HG03432 (cell line): ENCODE results near the gene TMEM239.
"Not testable (repeated sequence)": the region's sequence is repeated elsewhere in the genome, so short reads cannot be mapped to it uniquely, and the experiment has no call there.

Source experiments
- ATAC-seq: cut with Tn5 transposase; IDR thresholded peaks from one replicate; pipeline ENCODE4 v1.9.1; 2021; ENCODE audit warnings: mild to moderate bottlenecking, moderate library complexity; ENCODE audit not compliant: unreplicated experiment

TMEM239 gene

DNA sequence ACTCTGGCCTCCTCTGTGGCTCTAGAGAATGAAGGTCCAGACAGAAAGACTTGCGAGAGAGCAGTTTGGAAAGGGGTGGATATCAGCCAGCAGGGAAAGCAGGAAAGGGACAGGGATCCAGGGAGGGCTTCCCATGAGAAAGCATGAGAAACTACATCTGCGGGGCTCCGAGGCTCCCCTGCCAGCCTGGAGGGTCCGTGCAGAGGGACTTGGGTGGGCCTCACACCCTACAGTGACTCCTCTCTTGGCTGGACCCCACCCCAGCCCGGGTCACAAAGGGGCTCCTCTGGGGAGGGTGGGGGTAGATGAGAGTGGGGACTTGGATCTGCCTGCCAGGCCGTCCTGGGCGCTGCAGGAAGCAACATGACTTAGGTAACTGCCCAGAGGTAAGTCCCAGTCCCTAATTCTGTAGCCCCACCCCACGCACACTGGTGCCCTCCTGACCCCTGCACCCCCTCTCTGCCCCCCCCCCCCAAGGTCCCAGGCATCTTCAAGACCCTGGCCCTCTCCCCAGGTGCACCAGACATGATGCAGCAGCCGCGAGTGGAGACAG lies at the start of gene TMEM239:
Gene TMEM239, plus strand, starts transcription at position 335 of the 553 bp plus-strand sequence. Its CDS starts 191 bp downstream, at position 526.
- ATAC-seq = no peak

DNA sequence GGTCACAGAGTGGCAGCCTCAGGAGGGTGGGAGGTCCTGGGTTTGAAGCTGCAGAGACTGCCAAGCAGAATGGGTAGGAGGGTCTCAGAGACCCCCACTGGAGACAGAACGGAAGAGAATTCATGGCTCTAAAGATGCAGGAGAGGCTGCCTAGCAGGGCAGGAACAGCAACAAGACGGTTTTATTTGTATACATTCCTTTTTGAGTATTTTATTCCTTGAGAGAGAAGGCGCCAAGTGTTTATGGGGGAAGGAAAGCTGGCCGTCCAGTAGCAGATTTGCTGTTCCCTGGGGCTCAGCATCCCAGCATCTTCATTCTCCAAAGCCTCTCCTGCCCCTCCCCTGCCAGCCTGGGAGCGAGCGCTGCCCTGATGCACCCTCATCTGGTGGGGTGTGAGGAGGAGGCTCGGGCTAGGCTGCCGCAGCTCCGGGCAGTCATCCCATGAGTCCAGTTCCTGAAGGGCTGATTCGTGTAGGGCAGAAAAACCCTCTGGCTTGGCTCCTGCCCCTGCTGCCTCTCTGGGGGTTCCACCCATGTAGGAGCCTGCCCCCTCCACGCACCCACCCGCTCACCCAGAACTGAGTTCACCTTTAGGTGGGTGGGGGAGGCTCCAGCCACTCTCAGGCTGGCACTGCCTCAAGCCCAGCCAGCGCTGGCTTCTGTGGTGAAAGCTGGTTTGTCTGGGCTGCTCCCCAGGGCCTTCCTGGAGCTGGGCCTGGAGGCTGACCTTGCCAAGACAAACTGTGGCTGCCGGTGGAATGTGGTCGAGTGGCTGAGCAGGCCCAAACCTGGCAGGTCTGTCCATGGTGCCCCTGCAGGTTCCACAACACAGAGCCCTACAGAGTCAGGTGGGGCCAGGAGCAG lies 48.2 kb upstream of the TMEM239 start:
- ATAC-seq = no peak

DNA sequence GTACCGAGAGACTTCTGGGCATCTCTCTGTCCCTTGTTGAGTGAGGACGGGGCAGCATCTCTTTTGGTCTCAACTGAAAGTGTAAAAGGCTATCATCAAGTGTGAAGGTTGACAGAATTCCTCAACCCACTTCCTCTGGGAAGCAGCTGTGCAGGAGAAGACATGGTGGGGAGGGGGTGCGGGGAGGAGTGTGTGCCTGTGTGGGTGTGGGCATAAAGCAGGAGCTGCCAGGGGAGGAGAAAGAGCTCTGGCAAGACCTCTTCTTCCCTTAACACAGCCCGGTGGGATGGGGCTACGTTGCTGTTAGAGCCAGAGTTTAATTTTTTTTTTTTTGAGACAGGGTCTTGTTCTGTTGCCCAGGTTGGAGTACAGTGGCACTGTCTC lies 47.5 kb upstream of the TMEM239 start:
- ATAC-seq = no peak

DNA sequence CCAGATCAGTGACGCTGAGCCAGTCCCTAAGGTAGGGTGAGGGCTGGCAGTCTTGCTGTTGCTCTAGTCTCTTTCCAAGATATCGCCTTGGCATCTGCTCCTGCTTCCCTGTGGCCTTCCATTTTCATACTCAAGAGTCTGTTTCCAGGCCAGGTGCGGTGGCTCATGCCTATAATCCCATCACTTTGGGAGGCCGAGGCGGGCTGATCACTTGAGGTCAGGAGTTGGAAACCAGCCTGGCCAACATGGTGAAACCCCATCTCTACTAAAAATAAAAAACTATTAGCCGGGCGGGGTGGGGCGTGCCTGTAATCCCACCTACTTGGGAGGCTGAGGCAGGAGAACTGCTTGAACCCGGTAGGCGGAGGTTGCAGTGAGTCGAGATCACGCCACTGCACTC lies 46.1 kb upstream of the TMEM239 start:
- ATAC-seq = not testable (repeated sequence)

DNA sequence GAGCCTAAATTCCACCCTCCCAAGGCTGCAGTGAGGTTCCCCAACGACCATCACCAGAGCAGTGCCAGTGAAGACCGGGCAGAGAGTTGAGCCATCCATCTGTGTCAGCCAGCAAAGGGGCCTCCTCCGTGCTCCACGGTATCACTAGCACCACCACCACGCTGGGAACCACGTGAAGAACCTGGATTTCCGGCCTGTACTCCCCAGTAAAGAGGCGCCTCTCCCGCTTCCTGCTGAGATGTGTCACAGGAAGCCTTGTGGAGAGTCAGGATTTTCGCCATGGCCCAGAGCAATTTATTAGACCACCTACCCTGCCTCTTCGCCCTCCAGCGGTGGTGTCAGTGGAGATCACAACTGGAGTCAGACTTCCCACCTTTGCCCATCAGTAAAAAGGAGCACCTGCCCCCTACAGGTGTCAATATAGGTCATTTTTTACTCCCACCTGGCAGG lies 44.5 kb upstream of the TMEM239 start:
- ATAC-seq = no peak

DNA sequence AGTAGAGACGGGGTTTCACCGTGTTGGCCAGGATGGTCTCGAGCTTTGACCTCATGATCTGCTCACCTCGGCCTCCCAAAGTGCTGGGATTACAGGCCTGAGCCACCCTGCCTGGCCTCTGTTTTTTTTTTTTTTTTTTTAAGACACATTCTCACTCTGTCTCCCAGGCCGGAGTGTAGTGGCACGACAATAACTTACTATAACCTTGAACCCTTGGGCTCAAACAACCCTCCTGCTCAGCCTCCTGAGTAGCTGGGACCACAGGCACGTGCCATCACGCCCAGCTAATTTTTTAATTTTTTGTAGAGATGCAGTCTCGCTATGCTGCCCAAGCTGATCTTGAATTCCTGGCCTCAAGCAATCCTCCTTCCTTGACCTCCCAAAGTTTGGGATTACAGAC lies 42.4 kb upstream of the TMEM239 start:
- no peak for ATAC-seq

DNA sequence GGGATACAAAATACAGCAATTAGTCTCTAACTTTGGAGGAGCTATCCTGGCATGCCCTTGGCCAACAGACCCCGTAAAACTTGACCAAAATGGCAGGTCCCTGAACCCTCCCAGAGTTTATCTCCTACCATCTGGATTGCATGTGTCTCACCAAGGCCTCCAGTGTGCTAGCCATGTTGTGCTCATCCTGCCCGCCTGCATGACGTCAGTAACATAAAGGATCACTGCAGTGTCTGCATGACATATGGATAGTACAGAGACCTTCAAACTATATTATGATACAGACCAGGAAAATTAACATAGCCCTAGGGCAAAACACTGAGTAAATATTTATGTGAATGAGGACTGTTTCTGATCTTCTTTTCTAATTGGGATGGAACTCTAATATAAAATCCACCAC lies 41.0 kb upstream of the TMEM239 start:
- ATAC-seq = no peak

DNA sequence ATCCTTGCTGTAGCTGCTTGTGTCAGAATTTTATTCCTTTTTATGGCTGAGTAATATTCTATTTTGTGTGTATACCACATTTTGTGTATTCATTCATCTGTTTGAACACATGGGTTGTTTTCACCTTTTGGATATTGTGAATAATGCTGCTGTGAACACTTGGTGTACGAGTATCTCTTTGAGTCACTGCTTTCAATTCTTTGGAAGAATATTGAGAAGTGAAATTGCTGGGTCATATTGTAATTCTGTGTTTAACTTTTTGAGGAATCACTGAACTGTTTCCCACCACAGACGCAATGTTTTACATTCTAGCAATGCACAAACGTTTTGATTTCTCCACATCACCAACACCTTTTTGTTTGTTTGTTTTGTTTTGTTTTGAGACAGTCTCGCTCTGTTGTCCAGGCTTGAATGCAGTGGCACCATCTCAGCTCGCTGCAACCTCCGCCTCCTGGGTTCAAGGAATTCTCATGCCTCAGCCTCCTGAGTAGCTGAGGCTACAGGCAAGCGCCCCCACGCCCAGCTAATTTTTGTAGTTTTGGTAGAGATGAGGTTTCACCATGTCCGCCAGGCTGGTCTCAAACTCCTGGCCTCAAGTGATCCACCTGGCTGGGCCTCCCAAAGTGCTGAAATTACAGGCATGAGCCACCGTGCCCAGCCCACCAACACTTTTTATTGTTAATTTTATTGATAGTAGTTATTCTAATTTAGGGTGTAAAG lies 37.4 kb upstream of the TMEM239 start:
- no peak for ATAC-seq

DNA sequence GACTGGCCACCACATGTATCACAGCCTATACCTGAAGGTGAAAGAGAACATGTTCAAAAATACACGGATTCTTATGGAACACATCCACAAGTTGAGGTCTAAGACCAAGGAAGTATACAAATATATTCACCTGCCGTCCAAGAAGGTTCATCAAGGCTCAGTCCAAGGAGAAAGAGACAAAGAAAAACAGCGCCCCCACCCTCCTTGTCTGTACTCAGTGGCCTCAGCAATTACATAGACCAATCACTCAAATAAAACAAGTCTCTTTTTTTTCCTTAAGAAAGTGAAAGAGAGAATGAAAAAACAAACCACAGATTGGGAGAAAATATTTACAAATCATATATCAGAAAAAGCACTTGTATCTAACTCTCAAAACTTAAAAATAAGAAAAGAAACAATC lies 35.2 kb upstream of the TMEM239 start:
- no peak for ATAC-seq

DNA sequence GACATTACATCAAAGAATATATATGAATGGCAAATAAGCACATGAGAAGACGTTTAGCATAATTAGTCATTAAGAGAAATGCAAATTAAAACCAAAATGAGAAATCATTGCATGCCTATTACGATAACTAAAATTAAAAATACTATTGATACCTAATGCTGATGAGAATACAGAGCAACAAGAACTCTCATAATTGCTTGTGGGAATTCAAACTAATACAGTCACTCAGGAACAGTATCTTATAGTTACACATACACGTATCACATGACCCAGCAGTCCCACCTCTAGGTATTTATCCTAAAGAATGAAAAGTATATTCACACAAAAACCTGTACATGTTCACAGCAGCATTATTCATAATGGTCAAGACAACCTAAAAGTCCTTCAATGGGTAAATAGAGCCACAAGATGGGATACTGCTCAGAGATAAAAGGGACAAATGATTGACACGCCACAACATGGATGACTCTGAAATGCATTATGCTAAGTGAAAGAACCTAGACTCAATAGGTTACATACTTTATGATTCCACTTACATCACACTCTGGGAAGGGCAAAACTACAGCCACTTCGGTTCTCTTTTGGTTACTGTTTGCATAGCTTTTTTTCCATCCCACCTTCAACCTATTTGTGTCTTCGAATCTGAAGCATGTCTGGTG lies 32.1 kb upstream of the TMEM239 start:
- ATAC-seq = no peak

DNA sequence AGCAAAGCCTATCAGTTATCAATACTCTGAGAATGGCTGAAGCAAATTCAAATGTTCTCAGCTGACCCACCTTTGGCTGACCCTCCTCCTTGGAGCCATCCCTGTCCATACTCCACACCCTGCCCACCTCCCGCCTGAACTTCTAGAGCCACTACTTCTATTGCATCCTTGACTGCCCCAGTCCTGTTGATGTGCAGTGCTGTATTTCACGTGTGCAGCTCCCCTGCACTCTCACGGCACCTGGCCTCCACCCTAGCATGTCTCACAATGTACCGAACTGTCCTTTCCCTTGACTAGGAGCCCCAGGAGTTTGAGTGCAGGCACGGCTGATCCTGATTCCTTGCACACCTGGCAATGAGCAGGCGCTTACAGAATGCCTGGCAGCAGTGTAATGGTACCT lies 22.7 kb upstream of the TMEM239 start:
- ATAC-seq = no peak

DNA sequence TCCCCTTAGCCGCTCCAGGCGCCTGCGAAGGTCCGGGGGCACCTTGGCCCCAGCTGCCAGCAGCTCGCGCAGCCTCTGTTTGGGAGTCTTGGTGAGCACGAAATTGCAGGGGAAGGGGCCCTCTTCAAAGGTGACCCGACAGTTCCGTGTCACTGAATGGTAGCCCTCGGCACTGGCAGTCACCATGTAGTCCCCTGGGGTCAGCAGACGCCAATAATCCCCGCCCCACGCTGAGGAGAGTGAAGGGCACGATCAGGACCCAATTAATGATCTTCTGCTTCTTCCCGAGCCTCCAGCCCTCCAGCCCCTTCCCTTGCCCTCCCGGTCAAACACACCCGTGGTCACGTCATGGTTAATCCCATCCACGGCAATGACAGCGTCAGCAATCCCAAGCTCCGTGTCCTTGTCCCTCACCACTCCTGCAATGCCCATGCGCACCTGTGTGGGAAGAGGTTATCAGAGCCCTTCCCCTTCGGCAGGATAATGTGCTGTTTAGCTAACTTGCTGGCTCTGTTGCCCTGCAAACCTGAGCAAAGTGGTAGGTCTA lies 21.9 kb upstream of the TMEM239 start:
- ATAC-seq = no peak

DNA sequence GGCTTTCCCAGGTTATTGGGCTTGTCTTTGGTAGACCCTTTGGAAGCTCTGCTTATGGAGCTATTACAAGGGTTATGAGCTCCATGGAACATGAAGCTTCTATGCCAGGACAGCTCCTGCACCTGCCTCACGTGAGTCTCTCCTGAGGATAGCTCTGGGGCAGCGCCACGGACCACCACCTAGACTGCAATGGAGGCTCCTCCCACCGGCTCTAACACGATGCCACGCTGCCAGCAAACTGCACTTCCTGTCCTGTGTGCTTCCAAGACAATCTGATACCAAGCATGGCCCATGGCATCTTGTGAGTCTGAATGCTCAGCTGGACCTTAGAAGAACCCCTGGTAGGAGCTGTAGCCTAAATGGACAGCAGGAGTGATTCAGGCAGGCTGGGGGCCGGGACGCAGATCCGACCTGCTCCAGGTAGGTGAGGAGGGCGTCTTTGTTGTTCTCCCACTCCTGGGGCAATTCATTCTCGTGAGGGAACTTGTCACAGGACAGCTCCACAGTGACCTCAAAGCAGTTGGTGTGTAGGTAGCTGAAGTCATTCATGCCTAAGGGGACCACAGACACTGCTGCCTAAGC lies 21.2 kb upstream of the TMEM239 start:
- no peak for ATAC-seq

DNA sequence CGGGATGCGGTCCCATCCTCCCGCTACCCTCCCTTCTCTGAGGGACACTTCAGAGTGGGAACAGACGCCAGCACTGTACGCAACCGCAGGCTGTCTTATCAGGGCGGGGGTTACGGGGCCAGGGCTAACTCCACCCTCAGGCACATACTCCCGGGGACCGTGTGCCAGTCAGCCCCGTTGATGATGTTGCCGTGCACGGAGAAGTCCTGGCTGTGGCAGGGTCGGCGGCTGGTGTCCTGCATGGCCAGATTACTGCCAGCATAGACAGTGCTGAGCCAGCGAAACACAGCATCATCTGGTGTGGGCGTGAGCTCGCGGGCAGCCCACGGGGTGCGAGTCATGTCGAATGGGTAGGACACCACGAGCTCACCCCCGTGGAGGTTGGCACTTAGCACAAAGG lies 20.7 kb upstream of the TMEM239 start:
- no peak for ATAC-seq

DNA sequence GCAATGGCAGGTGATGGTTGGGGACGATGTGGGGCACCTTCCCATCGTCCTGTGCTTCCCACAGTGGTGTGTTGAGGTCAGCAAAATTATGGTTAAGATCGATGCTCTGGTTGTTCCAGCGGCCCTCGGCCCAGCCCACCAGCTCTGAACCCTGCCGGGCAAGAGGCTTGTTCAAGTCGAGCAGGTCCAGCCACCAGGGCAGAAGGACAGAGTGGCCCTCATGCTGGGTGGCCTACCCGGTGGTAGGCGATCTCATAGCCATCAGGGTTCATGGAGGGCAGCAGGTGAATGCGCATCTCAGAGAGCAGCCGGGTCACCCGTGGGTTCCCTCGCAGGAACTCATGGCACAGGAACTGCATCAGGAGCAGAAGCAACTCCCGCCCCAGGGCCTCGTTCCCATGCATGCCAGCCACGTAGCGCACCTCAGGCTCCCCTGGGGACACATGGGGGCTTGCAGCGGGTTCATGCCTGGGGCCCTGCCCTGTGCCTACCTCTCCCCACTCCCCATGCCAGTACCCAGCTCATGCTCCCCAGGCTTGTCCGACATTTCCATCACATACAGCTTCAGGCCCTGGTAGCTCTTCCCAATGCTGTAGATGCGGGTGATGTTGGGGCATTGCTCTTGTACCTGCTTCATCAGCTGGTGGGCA lies 20.0 kb upstream of the TMEM239 start:
- no peak for ATAC-seq

DNA sequence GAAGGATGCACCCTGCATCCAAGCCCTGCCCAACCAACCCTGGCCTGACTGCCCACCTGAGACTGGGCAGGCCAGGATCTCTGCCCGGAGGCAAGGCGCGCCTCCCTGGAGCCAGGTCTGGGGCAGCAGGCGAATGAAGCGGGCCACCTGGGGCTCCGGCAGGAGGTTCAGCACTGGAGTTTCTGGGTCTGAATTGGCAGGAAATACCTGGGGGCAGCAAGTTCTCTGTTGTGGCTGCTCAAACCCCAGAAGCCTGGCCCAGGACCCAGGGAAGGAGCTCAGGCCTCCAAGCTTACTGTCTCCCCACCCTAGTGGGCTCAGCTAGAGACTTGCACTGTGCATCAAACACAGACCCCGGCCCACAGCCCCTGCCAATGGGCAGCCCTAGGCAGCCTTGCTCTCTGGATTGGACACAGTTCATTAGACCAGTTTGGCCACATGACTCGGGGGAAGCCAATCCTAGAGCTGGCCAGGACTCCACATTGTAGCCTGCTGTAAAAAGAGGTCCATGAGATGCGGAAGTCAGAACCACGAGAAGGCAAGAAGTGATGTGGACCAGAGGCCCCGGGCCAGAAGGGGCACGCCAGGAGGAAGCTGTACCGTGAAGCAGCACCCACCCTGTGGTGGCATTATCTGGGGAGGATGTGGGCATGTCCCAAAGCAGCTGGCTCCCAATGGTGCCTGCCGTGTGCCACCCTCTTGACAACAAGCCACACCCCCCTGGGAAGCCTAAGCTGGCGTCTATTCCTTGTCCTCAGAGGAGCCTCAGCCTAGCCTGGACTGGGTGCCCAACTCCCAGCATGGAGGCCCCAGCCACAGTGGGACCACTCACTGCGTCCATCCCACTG lies 18.8 kb upstream of the TMEM239 start:
- no peak for ATAC-seq

DNA sequence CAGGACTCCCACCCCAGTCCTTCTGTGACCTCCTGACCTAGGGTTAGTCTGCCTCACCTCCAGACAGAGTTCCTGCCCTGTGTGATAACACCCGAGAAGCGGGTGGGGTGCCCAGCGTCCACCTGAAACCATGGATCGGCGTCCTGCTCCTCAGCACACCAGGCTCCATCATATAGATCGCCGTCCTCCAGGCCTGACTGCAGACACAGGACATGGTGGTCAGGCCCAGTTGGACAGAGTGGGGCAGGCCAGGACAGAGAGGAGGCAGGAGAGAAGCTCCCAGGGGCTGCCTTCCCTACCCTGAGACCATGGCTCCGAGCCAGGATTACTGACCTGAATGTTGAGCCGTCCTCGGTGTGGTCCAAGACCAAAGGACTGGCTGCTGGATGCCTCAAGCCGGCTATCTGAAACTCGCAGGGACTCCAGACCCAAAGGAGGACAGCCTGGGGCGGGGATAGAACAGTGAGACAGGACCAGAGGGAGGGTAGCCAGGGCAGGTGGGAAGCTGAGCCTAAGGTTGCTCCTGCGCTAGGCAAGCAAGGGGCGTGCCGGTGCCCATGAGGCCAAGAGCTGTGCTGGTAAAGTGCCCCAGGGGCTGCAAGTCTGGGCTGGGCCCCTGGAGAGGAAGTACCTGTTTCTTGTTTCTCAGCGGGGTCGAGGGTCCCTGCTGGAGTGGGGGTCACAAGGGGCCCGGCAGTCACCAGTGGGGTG lies 17.9 kb upstream of the TMEM239 start:
- no peak for ATAC-seq

DNA sequence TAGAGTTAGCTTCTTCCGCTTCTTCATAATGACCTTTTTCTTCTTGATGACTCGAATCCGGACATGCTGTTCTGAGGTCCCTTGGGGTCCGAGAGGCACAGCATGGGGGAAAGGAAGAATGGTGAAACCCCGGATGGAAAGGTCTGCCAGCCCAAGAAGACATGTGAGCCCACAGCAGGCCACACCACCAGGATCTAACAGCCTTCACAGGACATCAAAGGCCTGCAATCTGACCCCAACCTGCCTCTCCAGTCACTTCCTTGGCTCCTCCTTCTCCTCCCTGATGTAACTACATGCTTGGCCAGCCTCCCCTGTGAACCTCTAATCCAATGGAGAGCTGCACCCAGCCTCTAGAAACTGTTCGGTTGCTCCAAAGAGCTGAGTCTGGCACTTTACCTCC lies 17.4 kb upstream of the TMEM239 start:
- ATAC-seq = no peak

DNA sequence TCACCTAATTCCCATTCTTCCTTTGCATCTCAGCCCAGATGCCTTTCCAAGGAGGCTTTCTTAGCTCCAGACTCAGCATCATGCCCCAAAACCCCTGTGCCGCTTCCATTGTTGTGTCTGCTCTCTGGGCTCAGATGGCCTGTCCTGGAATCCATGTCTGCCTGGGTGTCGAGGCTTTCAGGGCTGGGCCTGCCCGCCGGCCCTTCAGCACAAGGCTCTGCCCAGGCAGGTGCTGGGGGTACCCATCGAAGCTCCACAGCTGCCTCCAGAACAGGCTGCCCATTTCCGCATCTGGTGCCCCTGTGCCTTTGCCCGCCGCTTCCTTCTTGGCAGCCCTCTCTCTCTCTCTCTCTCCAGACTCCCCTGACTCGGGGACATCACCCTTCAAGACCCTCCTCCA lies 16.9 kb upstream of the TMEM239 start:
- no peak for ATAC-seq
